Subcutaneous adipose tissue (tissue), 4 donors: Measurements from ENCODE around the gene RARS1. TPM values are rescaled to one million over a fixed set of nuclear protein-coding genes. Genes with fewer than 3 reads are reported as not detected.

Experiments
- total RNA-seq, 4 donors: library from RNA; depleted of rRNA; stranded (reverse); fragments of >200 nt; gene quantifications; one replicate each; pipeline ENCODE4 v1.1.0, GENCODE V29; 2016
- TF ChIP-seq, protein P1 (sequence below): fragments of 450-650 bp; IDR thresholded peaks from one replicate; pipeline ENCODE4 v1.5.1; 2016; ENCODE audit warnings: low read depth, mild to moderate bottlenecking, control low read depth, antibody characterized with exemption, moderate library complexity

RARS1 gene
- total RNA-seq, result 10 to 100 TPM; 49.4 to 71.9 (median 64.1) TPM

DNA sequence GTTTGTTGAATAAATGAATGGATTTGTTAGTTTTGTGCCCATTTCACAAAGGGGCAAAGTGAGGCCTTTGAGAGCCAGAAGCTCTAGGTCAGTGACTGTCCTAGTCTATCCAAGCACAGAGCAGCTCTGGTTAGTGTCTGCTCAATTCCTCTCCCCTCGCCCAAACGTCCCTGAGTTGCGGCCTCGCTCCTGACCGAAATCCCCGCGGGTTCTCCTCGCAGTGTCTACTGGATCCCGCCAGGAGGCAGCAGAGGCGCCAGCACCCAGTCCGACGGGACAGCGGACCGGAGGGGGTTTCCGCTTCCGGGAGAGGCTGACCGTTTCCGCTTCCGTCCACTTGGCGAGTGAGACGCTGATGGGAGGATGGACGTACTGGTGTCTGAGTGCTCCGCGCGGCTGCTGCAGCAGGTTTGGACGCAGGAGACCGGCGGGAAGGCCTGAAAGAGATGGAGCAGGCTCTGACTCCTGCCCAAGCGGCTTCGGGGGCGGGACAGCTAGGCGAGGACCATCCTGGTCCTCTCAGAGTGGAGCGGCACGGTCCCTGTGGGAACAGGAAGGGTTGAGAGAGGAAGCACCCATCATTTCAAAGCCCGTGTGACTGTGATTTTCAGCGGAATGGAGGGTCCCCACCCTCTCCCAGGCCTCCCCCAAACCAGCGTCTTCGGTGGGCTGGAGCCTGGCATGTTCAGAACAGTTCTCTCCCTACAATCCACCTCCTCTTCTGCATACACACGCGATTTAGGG, at the start of gene RARS1:
TSS of gene RARS1 (plus strand) at position 336 of the 744 bp plus-strand sequence. CDS start at position 364, 28 bp downstream.
- TF ChIP-seq, protein P1, sequence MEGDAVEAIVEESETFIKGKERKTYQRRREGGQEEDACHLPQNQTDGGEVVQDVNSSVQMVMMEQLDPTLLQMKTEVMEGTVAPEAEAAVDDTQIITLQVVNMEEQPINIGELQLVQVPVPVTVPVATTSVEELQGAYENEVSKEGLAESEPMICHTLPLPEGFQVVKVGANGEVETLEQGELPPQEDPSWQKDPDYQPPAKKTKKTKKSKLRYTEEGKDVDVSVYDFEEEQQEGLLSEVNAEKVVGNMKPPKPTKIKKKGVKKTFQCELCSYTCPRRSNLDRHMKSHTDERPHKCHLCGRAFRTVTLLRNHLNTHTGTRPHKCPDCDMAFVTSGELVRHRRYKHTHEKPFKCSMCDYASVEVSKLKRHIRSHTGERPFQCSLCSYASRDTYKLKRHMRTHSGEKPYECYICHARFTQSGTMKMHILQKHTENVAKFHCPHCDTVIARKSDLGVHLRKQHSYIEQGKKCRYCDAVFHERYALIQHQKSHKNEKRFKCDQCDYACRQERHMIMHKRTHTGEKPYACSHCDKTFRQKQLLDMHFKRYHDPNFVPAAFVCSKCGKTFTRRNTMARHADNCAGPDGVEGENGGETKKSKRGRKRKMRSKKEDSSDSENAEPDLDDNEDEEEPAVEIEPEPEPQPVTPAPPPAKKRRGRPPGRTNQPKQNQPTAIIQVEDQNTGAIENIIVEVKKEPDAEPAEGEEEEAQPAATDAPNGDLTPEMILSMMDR, result no peak

DNA sequence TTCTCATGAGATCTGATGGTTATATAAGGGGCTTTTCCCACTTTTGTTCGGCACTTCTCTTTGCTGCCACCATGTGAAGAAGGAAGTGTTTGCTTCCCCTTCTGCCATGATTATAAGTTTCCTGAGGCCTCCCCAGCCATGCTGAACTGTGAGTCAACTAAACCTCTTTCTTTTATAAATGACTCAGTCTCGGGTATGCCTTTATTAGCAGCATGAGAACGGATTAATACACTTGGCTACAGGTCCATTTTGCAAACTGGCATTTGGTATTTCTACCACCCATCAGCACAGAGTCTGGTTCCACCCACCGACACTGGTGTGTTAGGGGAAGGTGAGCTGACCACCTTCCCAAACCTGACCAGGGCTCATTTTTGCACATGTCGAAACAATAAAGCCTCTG, 47.9 kb upstream of the RARS1 start:
- TF ChIP-seq, protein P1, result no peak

DNA sequence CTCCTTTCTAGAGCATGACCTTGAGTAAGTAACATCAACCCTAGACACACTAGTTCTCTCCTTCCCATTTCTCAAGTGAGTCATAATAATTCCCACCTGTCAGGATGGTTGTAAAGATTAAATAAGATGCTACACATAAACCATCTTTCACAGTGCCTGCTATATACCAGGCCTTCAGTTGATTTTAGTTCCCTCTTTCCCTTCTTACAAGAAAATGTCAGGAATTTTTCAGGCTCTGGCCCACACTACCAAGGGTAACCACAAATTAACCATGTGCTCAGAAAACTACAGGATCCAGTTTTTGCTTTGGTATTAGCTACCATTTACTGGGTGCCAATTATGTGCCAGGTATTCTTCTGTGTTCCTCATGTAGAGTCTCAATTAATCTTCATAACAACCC, 42.7 kb upstream of the RARS1 start:
- TF ChIP-seq, protein P1, result no peak

DNA sequence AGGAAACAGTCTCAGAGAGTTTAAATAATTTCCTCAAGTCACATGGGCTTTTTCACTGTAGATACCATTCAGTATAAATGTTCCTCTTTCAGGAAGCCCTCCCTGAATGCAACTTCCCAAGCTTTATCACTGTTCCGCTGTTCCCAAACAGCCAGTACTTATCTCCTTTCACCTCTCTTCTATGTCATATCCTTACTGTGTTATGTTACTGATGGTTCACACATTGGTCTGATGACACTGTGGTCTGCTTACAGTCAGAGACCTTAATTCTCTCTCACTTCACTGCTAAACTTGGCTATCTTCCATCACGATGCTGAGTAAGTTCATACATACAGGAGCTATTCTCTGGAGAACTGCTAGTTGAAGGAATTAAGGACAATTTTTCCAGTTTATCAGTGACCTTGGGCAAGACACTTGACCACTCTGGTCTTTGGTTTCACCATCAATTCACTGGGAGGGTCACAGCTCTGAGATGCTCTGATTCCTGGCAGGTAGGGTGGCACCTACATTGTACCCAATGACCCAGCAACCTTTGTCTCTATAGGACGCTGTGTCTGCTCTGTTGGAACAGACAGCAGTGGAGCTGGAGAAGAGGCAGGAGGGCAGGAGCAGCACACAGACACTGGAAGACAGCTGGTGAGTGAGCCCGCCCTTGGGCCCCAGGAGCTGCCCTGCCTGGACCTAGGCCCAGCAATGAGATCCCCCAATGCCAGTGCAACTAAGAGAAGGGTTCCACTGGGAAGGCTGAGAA, 42.1 kb upstream of the RARS1 start:
- TF ChIP-seq, protein P1, result no peak

DNA sequence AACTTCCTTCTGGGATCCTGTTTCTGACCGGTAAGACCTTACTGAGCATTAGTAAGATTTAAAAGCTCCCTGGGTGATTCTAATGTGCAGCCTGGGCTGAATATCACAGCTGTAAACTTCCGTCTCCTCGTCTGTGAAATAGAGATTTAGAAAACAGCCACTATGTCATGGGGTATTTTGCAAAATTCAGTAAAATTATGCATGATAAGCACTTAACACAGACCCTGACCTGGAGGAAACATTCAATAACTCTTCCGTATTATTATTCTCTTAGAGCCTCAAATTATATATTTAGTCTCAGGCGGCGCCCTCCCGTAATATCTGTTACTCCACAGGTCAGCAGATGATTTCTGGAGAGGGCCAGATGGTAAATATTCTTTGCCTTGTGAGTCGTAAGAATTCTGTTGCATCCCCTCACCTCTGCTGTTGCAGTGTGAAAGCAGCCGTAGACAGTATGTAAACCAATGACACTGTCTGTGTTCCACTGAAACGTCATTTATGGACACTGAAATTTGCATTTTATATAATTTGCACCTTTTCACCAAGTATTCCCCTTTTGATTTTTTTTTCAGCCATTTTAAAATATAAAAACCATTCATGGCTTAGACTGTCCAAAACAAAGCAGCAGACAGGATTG, 39.2 kb upstream of the RARS1 start:
- TF ChIP-seq, protein P1, result no peak

DNA sequence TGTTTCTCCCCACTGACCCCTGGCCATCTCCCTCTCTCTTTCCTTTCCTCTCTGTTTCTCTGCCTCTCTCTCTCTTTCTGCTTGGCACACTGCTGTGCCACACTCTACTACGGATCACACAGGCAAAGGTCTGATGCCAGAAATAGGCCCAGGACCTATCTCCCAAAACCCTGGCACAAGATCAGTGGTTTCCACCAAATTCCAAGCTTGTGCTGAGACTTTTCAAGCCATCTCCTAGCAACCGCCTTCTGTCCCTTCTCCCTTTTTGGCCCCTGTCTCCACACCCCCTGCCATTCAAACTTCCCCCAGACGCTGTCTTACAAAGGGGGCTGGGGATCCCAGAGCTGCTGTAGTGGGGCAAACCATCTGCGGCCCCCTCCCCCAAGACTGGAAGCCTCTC, 38.5 kb upstream of the RARS1 start:
- TF ChIP-seq, protein P1, result no peak

DNA sequence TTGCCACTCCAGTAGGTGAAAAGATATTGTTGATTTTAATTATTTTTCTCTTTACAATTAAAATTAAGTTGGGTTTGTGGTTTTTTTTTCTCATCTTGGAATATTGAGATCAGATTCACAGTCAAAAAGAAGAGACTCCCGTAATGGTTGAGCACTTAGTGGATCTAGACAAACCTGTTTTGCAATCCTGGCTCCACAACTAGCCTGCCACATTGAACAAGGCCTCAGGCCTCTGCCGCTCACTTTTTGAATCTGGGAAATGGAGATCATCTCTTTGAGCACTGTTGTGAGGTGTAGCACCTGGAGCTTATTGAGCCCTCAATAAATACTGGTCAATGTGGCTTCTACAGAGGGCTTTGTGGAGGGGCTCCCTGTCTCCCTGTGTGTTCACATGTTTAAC, 37.1 kb upstream of the RARS1 start:
- TF ChIP-seq, protein P1, result no peak
